ENCODE results near the gene ATXN10.
"Not testable (repeated sequence)": the region's sequence is repeated elsewhere in the genome, so short reads cannot be mapped to it uniquely, and the experiment has no call there.

The ATXN10 gene

GRCh38 chr22:45680932-45681700 lies 9.5 kb downstream of the ATXN10 start:
- DNase-seq, result no peak

GRCh38 chr22:45682064-45682463 lies 10.4 kb downstream of the ATXN10 start:
- DNase-seq, result no peak

GRCh38 chr22:45682773-45683172 lies 11.1 kb downstream of the ATXN10 start:
- DNase-seq, result not testable (repeated sequence)

DNA sequence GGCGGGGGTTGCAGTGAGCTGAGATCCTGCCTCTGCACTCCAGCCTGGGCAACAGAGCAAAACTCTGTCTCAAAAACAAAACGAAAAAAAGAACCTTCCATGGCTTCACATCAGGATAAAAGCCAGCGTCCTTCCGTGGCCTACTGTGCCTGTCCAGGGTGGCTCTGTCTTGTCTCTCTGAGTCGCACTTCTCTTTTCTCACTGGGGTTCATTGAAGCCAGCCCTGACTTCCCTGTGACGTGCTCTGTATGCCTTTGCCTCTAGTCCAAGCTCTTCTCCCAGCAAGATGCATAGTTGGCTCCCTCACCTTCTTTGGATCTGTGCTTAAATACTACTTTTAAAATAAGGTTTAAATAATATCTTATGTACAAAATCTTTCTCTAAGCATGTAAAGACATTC lies 11.6 kb downstream of the ATXN10 start:
- no peak for DNase-seq

DNA sequence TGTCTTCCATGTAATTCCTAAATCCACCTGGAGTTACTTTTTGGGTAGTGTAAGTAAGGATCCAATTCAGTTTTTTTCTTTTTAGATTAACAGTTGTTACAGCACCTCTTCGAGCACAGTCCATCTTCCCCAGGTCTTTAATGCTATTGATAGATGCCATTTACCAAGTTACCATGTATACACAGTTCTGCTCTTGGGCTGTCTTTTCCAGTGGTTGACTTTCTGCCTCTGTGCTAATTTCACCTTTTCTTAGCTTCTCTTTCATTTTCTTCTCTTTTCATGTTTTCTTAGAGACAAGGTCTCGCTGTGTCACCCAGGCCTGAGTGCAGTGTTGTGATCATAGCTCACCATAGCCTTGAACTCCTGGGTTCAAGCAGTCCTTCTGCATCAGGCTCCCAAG lies 12.0 kb downstream of the ATXN10 start:
- no peak for DNase-seq

DNA sequence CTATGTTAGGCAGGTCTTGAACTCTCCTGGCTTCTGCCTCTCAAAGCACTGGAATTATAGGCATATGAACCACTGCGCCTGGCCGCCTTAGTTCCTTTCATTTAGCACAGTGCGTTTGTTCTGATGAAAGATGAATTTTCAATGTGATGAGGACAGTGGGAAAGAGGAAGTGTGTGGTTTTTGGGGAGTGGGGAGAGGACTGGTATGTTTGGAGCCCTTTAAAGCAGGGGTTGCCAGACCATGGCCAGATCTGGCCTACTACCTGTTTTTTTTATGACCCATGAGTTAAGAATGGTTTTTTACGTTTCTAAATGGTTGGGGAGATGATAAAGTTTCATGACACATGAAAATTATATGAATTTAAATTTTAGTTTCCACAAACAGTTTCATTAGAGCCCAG lies 12.5 kb downstream of the ATXN10 start:
- DNase-seq, result no peak

GRCh38 chr22:45684752-45685574 lies 13.3 kb downstream of the ATXN10 start:
- DNase-seq, result no peak

- DNase-seq, result no peak
These were observed 14.4 kb downstream of the ATXN10 start for GRCh38 chr22:45686004-45686403.

GRCh38 chr22:45686836-45687235 lies 15.2 kb downstream of the ATXN10 start:
- DNase-seq, result no peak

GRCh38 chr22:45688600-45689080 lies 17.0 kb downstream of the ATXN10 start:
- DNase-seq, result no peak

DNA sequence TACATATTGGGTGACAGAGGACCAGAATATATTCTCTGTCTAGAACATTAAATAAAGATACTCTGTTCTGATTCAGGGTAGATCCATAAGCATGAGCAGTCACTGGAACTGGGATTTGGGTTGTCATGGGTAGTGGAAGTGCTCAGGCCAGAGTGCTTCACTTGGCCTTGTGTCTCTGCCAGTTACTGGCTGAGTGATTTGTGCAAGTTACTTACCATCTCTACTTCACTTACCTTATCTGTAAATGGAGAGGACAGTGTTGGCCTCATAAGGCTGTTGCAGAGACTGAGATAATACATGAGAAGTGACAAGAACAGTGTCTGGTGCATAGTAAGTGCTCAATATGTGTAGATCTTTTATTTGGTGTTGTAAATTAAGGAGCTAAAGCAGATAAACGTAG lies 17.6 kb downstream of the ATXN10 start:
- DNase-seq, result no peak

- no peak for DNase-seq
These were observed 18.4 kb downstream of the ATXN10 start for GRCh38 chr22:45690008-45690407.

DNA sequence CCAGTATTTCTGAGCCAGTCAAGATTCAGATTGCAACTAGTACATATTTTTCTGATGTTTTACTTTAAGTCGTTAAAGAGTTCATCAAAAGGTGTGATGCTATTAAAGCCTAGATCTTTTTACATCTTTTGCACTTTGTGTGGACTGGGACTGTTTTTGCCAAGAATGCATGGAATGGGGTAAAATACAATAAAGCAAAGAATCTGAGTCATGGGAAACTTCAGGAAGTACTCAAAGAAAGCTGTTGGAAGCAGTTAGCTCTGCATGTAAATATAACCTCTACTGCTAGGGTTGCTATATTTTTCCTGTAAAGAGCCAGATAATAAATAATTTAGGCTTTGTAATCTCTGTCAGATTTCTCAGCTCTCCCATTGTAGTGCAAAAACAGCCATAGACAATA lies 20.9 kb downstream of the ATXN10 start:
- no peak for DNase-seq

DNA sequence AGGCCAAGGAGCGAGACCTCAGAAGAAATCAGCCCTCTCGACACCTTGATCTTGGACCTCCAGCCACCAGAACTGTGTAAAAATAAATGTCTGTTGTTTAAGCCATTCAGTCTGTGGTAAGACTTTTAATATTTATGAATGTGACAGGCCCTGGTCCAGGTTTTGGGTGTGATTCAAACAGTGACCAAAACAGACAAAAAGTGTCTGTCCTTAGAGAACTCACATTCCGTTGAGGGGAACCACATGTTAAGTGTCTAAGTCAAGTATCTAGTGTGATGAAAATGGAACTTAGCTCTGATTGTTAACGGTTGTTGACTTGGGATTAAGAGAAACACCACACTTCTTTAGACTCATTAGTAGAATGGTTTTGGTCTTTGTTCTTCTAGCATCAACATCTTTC lies 22.2 kb downstream of the ATXN10 start:
- no peak for DNase-seq

GRCh38 chr22:45696227-45696626 lies 24.6 kb downstream of the ATXN10 start:
- DNase-seq, result no peak

DNA sequence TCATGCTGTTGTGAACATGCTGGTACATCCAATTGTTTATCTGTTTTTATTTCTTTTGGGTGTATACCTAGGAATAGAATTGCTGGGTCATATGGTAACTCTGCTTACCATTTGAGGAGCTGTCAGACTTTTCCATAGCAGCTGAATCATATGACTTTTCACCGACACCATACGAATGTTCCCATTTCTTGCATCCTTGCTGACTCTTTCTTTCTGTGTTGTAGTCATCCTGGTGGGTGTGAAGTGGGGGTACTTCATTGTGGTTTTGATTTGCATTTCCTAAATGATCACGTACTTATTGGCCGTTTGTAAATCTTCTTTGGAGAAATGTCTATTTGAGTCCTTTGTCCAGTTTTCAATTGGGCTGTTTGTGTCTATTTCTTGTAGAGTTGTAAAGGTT lies 26.5 kb downstream of the ATXN10 start:
- no peak for DNase-seq

GRCh38 chr22:45702981-45703380 lies 31.3 kb downstream of the ATXN10 start:
- no peak for DNase-seq

GRCh38 chr22:45703758-45704157 lies 32.1 kb downstream of the ATXN10 start:
- DNase-seq, result no peak

- no peak for DNase-seq
These were observed 33.0 kb downstream of the ATXN10 start for GRCh38 chr22:45704648-45705047.

- no peak for DNase-seq
These were observed 36.0 kb downstream of the ATXN10 start for GRCh38 chr22:45707605-45708004.

- DNase-seq, result no peak
These were observed 36.5 kb downstream of the ATXN10 start for GRCh38 chr22:45708145-45708544.

DNA sequence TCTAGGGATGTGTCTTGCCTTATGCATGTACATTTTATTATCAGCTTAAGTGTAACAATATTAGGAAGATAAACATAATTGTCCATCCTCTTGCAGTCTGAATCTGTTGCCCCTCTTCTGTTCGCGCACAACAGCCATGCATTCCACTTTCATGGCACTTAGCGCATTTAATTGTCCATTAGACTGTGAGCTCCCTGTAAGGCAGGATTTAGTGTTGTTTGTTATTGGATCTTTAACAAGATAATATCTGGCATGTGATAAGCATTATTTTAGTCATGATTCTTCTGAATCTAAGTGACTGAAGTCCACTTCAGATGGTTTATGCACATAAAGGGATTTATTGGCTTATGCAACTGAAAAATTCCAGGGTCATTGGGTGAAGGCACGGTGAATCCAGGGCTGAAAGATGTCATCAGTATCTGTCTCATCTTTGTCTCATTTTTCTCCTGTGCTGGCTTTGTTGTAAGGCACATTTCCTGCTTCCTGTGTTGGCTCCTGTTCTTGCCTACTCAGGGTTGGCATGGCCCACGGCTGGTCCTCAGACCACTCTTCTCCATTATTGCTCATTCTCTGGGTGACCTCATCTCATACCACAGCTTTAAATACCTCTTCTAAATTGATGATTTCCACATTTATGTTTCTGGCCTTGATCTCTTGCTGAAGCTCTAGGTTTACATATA lies 37.6 kb downstream of the ATXN10 start:
- DNase-seq, result no peak

DNA sequence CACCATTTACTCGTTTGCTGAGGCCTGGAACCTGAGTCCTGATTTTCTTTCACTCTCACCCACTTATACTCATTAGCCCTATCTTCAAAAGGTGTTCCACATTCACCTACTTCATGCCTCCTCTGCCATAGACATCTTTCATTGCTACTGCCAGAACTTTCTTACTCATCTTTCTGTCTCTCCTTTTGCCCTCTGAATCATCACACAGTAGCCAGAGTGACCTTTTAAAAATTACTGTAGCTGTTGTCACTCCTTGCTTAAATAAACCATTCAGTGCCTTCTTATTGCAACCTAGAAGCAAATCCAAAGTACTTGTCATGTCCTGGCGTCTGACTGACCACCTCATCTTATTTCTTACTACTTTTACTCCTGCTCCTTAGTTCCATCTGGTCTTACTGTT lies 38.2 kb downstream of the ATXN10 start:
- DNase-seq, result no peak

DNA sequence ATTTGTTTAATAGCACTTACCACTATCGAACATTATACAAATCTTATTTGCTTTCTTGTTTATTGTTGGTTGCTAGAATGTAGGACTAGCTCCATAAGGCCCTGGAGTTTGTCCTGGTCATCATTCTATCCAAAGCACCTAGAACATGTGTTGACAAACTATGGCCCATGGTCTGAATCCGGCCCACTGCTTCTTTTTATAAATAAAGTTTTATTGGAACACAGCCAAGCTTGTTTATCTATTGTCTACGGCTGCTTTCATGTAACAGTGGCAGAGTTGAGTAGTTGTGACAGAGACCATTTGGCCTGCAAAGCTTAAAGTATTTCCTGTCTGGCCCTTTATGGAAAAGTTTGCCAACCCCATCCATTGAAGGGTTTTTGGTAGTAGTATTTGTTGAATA lies 38.8 kb downstream of the ATXN10 start:
- no peak for DNase-seq
